ENCODE data around the gene CD99L2.

GRCh38 chrX:150753968-150754367 is 144.5 kb downstream of the CD99L2 start:
- TF ChIP-seq CTCF (IDR thresholded peaks at IDR 0.05) (no peak), POLR2A (IDR thresholded peaks at IDR 0.05) (no peak)
